CD4-positive, alpha-beta T cell (primary cell): ENCODE data around the gene CPHXL2. TPM values are rescaled to one million over a fixed set of nuclear protein-coding genes. Genes with fewer than 3 reads are reported as not detected.

ENCODE experiments used
- ATAC-seq: fragments of 200-7000 bp; cut with Tn5 transposase; one replicate; pipeline ENCODE4 v1.10.0; 2022; ENCODE audit warnings: mild to moderate bottlenecking; ENCODE audit not compliant: poor library complexity
- CTCF ChIA-PET: fragments of 350-600 bp; sonication (Branson Sonifier 250); formaldehyde crosslinking; loops from one replicate; lab custom pipeline; 2021; ENCODE audit warnings: antibody characterized with exemption, inconsistent platforms; lab: Charles Lee
- POLR2A ChIA-PET: fragments of 350-600 bp; sonication (Branson Sonifier 250); formaldehyde crosslinking; loops from one replicate; lab custom pipeline; 2021; ENCODE audit warnings: antibody characterized with exemption, inconsistent platforms; lab: Charles Lee
- DNase-seq, 14 experiments: peaks; one replicate each; pipeline ENCODE4 v3.0.0-alpha.2; 2013 to 2020; ENCODE audit warnings: mixed read lengths in 2 of 14
- H3K27ac ChIP-seq, 2 donors: one replicate each; pipeline versions ENCODE4 v1.5.1 to v1.7.0; 2013; ENCODE audit warnings: low read length in 2 of 2, low read depth in 1 of 2, mild to moderate bottlenecking in 1 of 2
- H3K27me3 ChIP-seq, 2 experiments: 1 replicate in 1 of 2; 2 replicates in 1 of 2; pipeline versions ENCODE4 v1.6.1 to v1.7.0; 2013; ENCODE audit warnings: low read length in 2 of 2, control low read depth in 1 of 2, mild to moderate bottlenecking in 1 of 2, moderate library complexity in 1 of 2; ENCODE audit not compliant: insufficient read depth in 2 of 2, control insufficient read depth in 1 of 2
- H3K36me3 ChIP-seq: one replicate; pipeline ENCODE4 v1.6.1; 2013; ENCODE audit warnings: low read length, control low read depth; ENCODE audit not compliant: insufficient read depth
- H3K4me1 ChIP-seq: one replicate; pipeline ENCODE4 v1.6.1; 2013; ENCODE audit warnings: low read length, control low read depth; ENCODE audit not compliant: insufficient read depth
- H3K4me3 ChIP-seq: one replicate; pipeline ENCODE4 v1.5.1; 2013; ENCODE audit warnings: mild to moderate bottlenecking, low read length, moderate library complexity
- H3K9me3 ChIP-seq, 2 experiments: 1 replicate in 1 of 2; 2 replicates in 1 of 2; pipeline versions ENCODE4 v1.6.1 to v1.7.0; 2013; ENCODE audit warnings: low read length in 2 of 2, mild to moderate bottlenecking in 2 of 2, control low read depth in 1 of 2, moderate library complexity in 1 of 2; ENCODE audit not compliant: control insufficient read depth in 1 of 2, insufficient read depth in 1 of 2
- H3K27ac Mint-ChIP-seq: one replicate; pipeline ENCODE4 v1.8.0; 2020; ENCODE audit warnings: mixed read lengths
- H3K27me3 Mint-ChIP-seq: one replicate; pipeline ENCODE4 v1.8.0; 2021; ENCODE audit warnings: mixed read lengths
- H3K36me3 Mint-ChIP-seq: one replicate; pipeline ENCODE4 v1.8.0; 2021; ENCODE audit warnings: low read depth, mixed read lengths
- H3K4me1 Mint-ChIP-seq: one replicate; pipeline ENCODE4 v1.8.0; 2021; ENCODE audit warnings: low read depth, mixed read lengths
- H3K4me3 Mint-ChIP-seq: one replicate; pipeline ENCODE4 v1.8.0; 2020; ENCODE audit warnings: mild to moderate bottlenecking, mixed read lengths
- H3K9me3 Mint-ChIP-seq: one replicate; pipeline ENCODE4 v1.8.0; 2020; ENCODE audit warnings: mixed read lengths
- CTCF ChIP-seq: fragments of 200-600 bp; IDR thresholded peaks from one replicate; pipeline ENCODE4 v1.8.0; 2022; ENCODE audit warnings: antibody characterized with exemption, mild to moderate bottlenecking
- intact Hi-C, 2 experiments: fragments of 100-400 bp; cut with DNase I in 1 of 2; cut with micrococcal nuclease in 1 of 2; formaldehyde crosslinking; loops; one replicate each; pipeline versions ENCODE4 v1.15.1 to v1.9.0; 2023 to 2025; cut with DNase I, micrococcal nuclease
- total RNA-seq, 174 experiments: library from RNA in 2 of 174; stranded (reverse) in 2 of 174; gene quantifications; one replicate each; pipeline ENCODE4 v1.2.3 and lab custom pipeline; 2021 to 2026

The CPHXL2 gene
- total RNA-seq, 2 experiments from 2014 or later: not detected

- no peaks in the 10 kb centered on the region for H3K4me1 Mint-ChIP-seq
- H3K9me3 ChIP-seq: no peaks in the 10 kb centered on the region
- no peak overlapping the region for H3K27ac ChIP-seq
- DNase-seq: no peak
- no peaks in the 10 kb centered on the region for H3K27me3 ChIP-seq
- H3K27me3 Mint-ChIP-seq: peaks cover 6% of the 10 kb centered on the region
- no peak overlapping the region for H3K27ac Mint-ChIP-seq
- no peaks in the 10 kb centered on the region for H3K4me1 ChIP-seq
- H3K4me3 Mint-ChIP-seq: no peak overlapping the region
- ATAC-seq: no peak
- intact Hi-C loops: no loop called here
- no peak overlapping the region for H3K4me3 ChIP-seq
- TF ChIP-seq CTCF: no peak
- no peaks in the 10 kb centered on the region for H3K36me3 ChIP-seq
- H3K36me3 Mint-ChIP-seq: no peaks in the 10 kb centered on the region
- ChIA-PET POLR2A (no interaction called here), CTCF (interaction anchor here (1.6 kb wide), 1 partner anchor 62 kb away, joined by 3 read pairs; no protein-coding TSS in a partner anchor)
- no peaks in the 10 kb centered on the region for H3K9me3 Mint-ChIP-seq
Observed at GRCh38 chr16:75702242-75702641, 25.4 kb upstream of the CPHXL2 start.

- Histone ChIP-seq H3K4me1 (no peaks in the 10 kb centered on the region), H3K27me3 (no peaks in the 10 kb centered on the region), H3K4me3 (no peak within 1 kb of the TSS), H3K27ac (no peak within 1 kb of the TSS), H3K9me3 (no peaks in the 10 kb centered on the region), H3K36me3 (no peaks in the 10 kb centered on the region)
- Mint-ChIP-seq H3K27ac (no peak within 1 kb of the TSS), H3K4me1 (no peaks in the 10 kb centered on the region), H3K4me3 (no peak within 1 kb of the TSS), H3K27me3 (peaks cover 6% of the 10 kb centered on the region), H3K36me3 (no peaks in the 10 kb centered on the region), H3K9me3 (no peaks in the 10 kb centered on the region)
- no peak for TF ChIP-seq CTCF
- ATAC-seq: no peak
- ChIA-PET POLR2A (no interaction called here), CTCF (interaction anchor here (1.6 kb wide), 1 partner anchor 63 kb away, joined by 3 read pairs; no protein-coding TSS in a partner anchor)
- intact Hi-C loops: no loop called here
- DNase-seq: no peak
Observed at GRCh38 chr16:75701361-75701760, 24.6 kb upstream of the CPHXL2 start, which contains the start of gene DUXB. Gene DUXB, minus strand, starts transcription at chr16:75701461. Its CDS starts 43 bp downstream, at chr16:75701418.

- ChIA-PET CTCF (no interaction called here), POLR2A (no interaction called here)
- H3K27me3 Mint-ChIP-seq: no peaks in the 10 kb centered on the region
- no peaks in the 10 kb centered on the region for H3K9me3 Mint-ChIP-seq
- intact Hi-C loops: no loop called here
- TF ChIP-seq CTCF: no peak
- H3K4me3 ChIP-seq: no peak overlapping the region
- H3K27me3 ChIP-seq: no peaks in the 10 kb centered on the region
- no peaks in the 10 kb centered on the region for H3K36me3 Mint-ChIP-seq
- no peaks in the 10 kb centered on the region for H3K4me1 ChIP-seq
- H3K9me3 ChIP-seq: no peaks in the 10 kb centered on the region
- no peak overlapping the region for H3K27ac Mint-ChIP-seq
- no peaks in the 10 kb centered on the region for H3K36me3 ChIP-seq
- H3K27ac ChIP-seq: no peak overlapping the region
- H3K4me1 Mint-ChIP-seq: no peaks in the 10 kb centered on the region
- ATAC-seq: no peak
- no peak overlapping the region for H3K4me3 Mint-ChIP-seq
- DNase-seq: no peak
Observed at GRCh38 chr16:75697571-75697970, 20.8 kb upstream of the CPHXL2 start.
